Measurements from ENCODE around the gene MAP1LC3B. TPM values are rescaled to one million over a fixed set of nuclear protein-coding genes. Genes with fewer than 3 reads are reported as not detected.

The MAP1LC3B gene
- 26.4 TPM for total RNA-seq

DNA sequence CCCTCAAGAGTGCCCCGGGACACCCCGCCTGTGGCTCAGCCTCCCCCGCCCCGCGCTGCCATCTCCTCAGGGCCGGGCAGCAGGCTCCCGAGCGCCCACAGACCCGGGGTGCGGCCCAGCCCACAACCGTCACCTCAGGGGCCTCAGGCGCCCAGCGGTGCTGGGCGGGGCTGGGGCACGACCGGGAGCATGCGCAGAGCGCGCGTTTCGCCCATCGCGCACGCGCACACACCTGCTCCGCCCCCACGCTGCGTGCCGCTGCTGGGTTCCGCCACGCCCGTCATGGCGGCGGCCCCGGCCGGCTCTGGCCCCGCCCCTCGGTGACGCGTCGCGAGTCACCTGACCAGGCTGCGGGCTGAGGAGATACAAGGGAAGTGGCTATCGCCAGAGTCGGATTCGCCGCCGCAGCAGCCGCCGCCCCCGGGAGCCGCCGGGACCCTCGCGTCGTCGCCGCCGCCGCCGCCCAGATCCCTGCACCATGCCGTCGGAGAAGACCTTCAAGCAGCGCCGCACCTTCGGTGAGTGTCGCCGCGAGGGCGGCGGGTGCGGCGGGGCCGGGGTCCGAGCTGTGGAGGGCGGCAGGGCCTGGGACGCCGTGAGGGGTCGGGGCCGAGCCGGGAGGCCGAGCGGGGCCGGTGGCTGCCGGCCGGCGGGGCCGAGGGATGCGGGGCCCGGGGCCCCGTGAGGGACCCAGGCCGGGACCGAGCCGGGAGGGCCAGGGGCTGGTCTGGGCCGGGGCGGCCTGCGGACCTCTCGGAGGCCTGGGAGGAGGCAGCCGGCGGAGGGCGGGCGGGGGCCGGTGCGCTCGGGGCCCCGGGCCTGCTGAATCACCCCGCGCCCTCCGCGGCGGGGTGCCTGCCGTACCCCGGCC is at the start of gene MAP1LC3B:
TSS of gene MAP1LC3B (plus strand) at position 387 of the 871 bp plus-strand sequence. CDS start at position 479, 92 bp downstream.
- DNase-seq (ENCODE audit: low read depth in 2 of 3, low spot score in 2 of 3), result peak; percentile 95 to 100 (median 96)

DNA sequence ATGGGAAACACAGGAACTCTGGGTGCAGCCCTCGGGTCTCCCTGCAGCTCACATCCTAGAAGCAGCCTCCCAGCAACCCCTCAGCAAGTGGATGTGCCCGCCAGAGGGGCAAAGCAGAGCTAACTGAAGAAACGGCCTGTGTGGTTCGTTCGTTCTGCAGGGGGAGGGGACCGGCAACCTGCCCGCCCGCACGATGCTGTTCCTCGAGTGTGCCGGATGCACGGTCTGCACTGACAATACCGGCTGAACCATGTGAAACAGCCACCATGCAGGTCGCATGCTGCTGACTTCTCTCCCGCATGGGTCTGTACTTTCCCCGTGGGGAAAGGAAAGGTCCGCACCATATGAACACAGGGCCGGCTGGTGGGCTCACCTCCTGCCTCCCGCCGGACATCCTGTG is 49.6 kb upstream of the MAP1LC3B start:
- no peak for DNase-seq (ENCODE audit: low read depth in 2 of 3, low spot score in 2 of 3)

DNA sequence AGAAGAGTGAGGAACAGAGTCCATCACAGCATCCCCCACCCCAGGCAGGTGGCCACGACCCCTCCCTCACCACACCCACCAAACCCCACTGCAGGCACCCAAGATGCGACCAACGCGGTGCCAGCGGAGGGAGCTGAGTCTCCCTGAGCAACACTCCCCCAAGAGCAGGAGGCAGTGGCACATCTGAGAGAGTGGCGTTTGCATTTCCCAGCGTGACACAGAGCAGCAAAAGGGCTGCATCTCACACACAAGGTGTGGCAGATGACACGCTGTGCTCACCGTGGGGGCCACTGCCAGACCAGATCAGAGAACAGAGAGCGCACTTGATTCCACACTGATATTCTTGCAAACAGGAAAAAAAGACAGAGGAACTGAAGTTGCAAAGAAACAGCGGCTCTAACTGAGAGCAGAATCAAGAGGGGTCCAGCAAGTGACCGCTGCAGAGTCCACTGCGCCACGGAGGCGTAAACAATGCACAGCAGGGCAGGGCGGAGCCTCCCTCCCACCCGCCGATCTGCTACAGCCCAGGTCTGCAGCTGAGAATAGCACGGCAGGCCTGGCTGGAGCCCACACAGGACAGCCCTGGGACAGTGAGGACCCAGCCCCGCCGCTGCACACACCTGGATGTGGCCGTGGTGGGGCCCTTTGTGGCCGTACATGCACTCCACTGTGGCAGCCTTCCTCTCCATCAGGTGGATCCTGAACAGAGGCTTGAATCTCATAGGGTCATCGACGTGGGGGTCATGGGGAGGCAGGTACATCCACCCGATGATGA is 49.0 kb upstream of the MAP1LC3B start:
- no peak for DNase-seq (ENCODE audit: low read depth in 2 of 3, low spot score in 2 of 3)

GRCh38 chr16:87343753-87344050 is 48.4 kb upstream of the MAP1LC3B start:
- DNase-seq (ENCODE audit: low read depth in 2 of 3, low spot score in 2 of 3), result no peak

DNA sequence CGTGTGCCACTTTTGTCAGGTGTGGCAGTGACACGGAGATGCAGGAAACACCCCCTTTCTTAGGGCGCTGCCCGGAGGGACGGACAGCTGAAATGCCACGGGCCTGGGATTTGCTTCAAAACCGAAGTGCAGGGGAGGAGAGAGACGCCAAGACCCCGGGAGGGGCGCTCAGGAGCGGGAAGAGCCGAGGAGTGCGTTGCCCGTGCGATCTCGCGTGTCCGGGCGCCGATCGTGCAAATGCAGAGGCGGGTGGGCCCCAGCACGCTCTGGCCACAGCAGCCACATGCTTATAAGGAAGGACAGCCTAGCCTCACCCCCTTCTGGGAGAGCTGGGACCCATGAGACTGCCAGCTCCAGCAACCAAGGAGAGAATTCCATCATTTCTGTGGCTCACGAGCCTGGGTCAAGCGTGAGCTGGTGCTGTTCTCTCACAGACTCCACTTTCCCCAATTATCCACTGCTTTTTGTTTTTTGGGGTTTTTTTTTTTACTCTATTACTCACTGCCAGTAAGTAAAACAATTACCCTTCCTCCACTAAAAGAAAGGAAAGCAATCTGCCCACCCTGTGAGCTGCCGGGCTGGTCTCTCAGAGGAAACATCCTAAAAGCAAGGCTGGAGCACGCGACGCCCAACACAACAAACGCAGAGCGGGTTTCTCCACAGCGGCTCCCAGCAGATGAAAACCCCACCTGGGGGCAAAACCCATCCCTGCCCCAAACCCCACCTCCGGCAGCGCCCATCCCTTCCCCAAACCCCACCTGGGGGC is 47.8 kb upstream of the MAP1LC3B start:
- no peak for DNase-seq (ENCODE audit: low read depth in 2 of 3, low spot score in 2 of 3)

GRCh38 chr16:87344931-87345631 is 47.1 kb upstream of the MAP1LC3B start:
- DNase-seq (ENCODE audit: low read depth in 2 of 3, low spot score in 2 of 3), result peak in 2 of 3 donors; percentile 6 to 9

GRCh38 chr16:87345726-87346424 is 46.3 kb upstream of the MAP1LC3B start:
- no peak for DNase-seq (ENCODE audit: low read depth in 2 of 3, low spot score in 2 of 3)

DNA sequence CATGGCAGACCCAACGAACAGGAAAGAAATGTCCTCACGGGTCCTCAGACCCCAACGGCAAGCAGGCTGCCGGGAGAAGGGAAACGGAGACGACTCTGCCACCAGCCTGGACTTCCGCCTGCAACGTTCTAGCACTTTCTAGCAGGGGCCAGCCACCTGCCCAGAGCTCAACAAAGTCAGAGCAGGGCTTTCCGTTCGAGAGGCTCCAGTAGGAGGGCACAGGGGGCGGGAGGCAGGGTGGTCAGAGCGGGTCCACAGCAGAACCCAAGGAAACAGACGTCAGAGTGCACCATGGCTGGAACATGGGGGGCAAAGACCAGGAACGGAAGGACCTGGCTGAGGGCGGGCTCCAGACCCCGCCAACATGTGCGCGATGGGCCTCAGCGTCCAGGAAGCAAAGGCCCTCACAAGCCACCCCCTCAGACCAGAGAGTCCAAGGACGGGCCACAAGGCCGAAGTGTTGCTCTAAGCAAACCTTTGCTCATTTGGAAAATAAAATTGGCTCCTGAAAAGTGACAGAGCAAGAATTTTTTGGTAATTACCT is 45.5 kb upstream of the MAP1LC3B start:
- DNase-seq (ENCODE audit: low read depth in 2 of 3, low spot score in 2 of 3), result no peak

DNA sequence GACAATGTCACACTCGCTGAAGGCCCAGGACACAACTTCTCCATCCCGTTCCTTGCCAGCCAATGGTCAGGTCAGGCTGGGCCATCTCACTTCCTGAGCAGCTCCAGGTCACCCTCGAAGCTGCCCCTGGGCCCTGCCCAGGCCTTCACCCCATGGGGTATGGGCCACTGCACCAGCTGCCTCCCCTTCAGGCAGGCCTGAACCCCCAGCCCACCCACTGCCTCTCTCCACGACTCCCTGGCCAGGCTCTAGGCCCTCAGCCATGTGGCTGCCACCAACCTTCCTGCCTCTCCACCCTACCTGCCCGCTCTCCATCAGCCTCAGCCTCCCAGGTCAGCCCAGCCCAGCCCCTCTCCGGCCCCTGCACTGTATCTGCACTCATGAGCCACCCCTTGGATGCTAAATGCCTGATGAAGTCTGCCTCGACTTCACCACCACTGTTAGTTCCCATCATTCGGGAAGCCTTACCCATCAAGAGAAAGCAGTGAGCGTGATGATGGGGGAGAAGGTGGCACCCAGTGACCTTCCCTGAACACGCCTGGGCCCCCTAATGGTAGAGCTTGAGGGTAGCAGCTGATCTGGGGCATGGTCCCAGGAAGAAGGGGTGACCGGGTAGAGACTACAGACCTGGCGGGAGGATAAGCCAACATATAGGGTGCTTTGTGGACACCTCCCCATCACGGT is 44.1 kb upstream of the MAP1LC3B start:
- DNase-seq (ENCODE audit: low read depth in 2 of 3, low spot score in 2 of 3), result no peak

GRCh38 chr16:87348616-87349157 is 43.4 kb upstream of the MAP1LC3B start:
- no peak for DNase-seq (ENCODE audit: low read depth in 2 of 3, low spot score in 2 of 3)

DNA sequence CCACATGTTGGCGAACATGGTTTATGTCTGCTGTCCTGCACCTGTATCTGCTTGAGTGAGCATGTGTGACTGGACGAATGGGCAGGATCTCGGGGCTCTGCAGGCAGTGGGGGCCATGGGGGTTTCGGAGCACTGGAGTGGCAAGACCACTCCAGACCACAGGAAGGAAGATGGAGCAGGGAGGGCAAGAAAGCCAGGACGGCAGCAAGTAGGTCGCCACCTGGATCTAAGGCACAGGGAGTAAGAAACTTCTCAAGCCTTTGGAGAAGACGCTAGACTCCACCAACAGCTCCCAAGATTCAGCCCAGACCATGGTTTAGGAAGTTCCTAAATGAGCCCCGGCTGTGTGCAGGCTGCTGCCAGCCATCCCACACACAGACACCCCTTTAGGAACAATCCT is 42.1 kb upstream of the MAP1LC3B start:
- no peak for DNase-seq (ENCODE audit: low read depth in 2 of 3, low spot score in 2 of 3)

- no peak for DNase-seq (ENCODE audit: low read depth in 2 of 3, low spot score in 2 of 3)
Observed at GRCh38 chr16:87350681-87351319, 41.3 kb upstream of the MAP1LC3B start.

GRCh38 chr16:87351320-87351698 is 40.8 kb upstream of the MAP1LC3B start:
- no peak for DNase-seq (ENCODE audit: low read depth in 2 of 3, low spot score in 2 of 3)

DNA sequence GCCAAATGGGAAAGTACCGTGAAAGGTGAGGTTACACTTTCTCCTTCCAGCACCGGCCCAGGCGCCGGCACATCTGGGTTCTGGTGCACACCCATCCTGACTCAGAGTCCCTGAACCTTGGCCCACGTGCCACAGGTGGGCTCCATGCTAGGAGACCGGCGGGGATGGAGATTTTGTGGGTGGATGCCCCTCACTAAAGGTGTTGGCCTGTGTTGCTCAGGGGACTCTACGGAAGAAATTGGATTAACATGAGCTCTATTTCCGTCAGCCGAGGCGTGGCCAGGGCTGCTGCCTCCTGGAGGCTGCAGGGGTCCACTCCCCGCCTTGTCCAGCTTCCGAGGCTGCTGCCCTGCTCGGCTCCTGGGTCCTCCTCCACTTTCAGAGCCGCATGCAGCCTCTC is 39.3 kb upstream of the MAP1LC3B start:
- DNase-seq (ENCODE audit: low read depth in 2 of 3, low spot score in 2 of 3), result no peak

DNA sequence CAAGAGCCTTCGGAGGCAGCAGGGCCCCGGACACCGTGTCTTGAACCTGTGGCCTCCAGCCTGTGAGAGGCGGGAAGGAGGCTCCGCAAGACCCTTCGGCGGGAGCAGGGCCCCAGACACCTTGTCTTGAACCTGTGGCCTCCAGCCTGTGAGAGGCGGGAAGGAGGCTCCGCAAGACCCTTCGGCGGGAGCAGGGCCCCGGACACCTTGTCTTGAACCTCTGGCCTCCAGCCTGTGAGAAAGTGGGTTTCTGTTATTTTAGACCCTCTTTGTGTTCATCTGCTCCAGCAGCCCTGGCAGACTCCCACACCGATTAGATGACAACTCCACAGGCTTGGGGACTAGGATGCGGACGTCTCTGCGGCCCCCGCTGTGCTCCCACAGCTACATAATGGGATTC is 38.5 kb upstream of the MAP1LC3B start:
- DNase-seq (ENCODE audit: low read depth in 2 of 3, low spot score in 2 of 3), result no peak

GRCh38 chr16:87356491-87356853 is 35.7 kb upstream of the MAP1LC3B start:
- no peak for DNase-seq (ENCODE audit: low read depth in 2 of 3, low spot score in 2 of 3)

DNA sequence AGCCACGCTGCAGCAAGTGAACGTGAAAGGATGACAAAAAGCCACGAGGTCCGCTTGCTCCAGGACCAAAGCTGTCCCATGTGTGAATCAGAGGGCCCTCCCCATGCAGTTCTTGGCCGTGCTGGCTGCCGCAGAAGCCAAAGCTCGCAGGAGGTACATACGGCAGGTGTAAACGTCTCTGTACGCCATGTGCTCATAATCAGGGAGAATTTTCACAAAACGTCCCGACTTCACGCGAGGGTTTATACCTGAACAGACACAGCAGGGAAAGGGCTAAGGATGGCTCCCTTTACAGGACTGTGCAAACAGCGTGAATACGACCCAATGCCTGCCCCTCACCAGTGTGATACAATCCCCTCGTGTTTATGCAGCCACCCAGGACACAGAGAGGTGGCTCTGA is 33.9 kb upstream of the MAP1LC3B start:
- no peak for DNase-seq (ENCODE audit: low read depth in 2 of 3, low spot score in 2 of 3)

- no peak for DNase-seq (ENCODE audit: low read depth in 2 of 3, low spot score in 2 of 3)
Observed at GRCh38 chr16:87358696-87359095, 33.4 kb upstream of the MAP1LC3B start.

- no peak for DNase-seq (ENCODE audit: low read depth in 2 of 3, low spot score in 2 of 3)
Observed at GRCh38 chr16:87359121-87359520, 33.0 kb upstream of the MAP1LC3B start.
